Memory B cell (primary cell): ENCODE measurements around the gene LRSAM1.
"Not testable (repeated sequence)": the region's sequence is repeated elsewhere in the genome, so short reads cannot be mapped to it uniquely, and the experiment has no call there.

Source experiments
- ATAC-seq: fragments of 150-1000 bp; cut with Tn5 transposase; 2 replicates; pipeline ENCODE4 v1.10.0; 2021; ENCODE audit warnings: low read depth, mild to moderate bottlenecking, moderate library complexity
- DNase-seq, 2 donors: peaks; one replicate each; pipeline ENCODE4 v3.0.0; 2022; ENCODE audit warnings: low spot score in 2 of 2
- H3K27ac Mint-ChIP-seq: one replicate; pipeline ENCODE4 v1.8.0; 2022; ENCODE audit warnings: mild to moderate bottlenecking, moderate library complexity, mixed read lengths
- H3K27me3 Mint-ChIP-seq: one replicate; pipeline ENCODE4 v1.8.0; 2022; ENCODE audit warnings: mixed read lengths
- H3K36me3 Mint-ChIP-seq: one replicate; pipeline ENCODE4 v1.8.0; 2022; ENCODE audit warnings: mild to moderate bottlenecking, mixed read lengths
- H3K4me1 Mint-ChIP-seq: one replicate; pipeline ENCODE4 v1.8.0; 2022; ENCODE audit warnings: mixed read lengths
- H3K4me3 Mint-ChIP-seq: one replicate; pipeline ENCODE4 v1.8.0; 2022; ENCODE audit warnings: mild to moderate bottlenecking, moderate library complexity, mixed read lengths
- H3K9me3 Mint-ChIP-seq: one replicate; pipeline ENCODE4 v1.8.0; 2022; ENCODE audit warnings: mixed read lengths

The LRSAM1 gene

GRCh38 chr9:127457191-127457878 is 6.0 kb downstream of the LRSAM1 start:
- no peaks in the 10 kb centered on the region for H3K27me3 Mint-ChIP-seq
- H3K36me3 Mint-ChIP-seq: peaks cover 16% of the 10 kb centered on the region
- H3K9me3 Mint-ChIP-seq: no peaks in the 10 kb centered on the region
- DNase-seq: no peak
- no peak overlapping the region for H3K4me3 Mint-ChIP-seq
- no peak for ATAC-seq
- peaks cover 11% of the 10 kb centered on the region for H3K4me1 Mint-ChIP-seq
- no peak overlapping the region for H3K27ac Mint-ChIP-seq

- peaks cover 26% of the 10 kb centered on the region for H3K36me3 Mint-ChIP-seq
Observed at GRCh38 chr9:127458921-127459320, 7.6 kb downstream of the LRSAM1 start.

GRCh38 chr9:127463382-127463781 is 12.1 kb downstream of the LRSAM1 start:
- Mint-ChIP-seq H3K4me1 (no peaks in the 10 kb centered on the region), H3K36me3 (peaks cover 27% of the 10 kb centered on the region), H3K27ac (no peak overlapping the region), H3K4me3 (no peak overlapping the region), H3K9me3 (no peaks in the 10 kb centered on the region), H3K27me3 (no peaks in the 10 kb centered on the region)
- ATAC-seq: no peak
- no peak for DNase-seq

More at GRCh38 chr9:127458921-127459320, 7.6 kb downstream of the LRSAM1 start:
- Mint-ChIP-seq H3K4me3 (no peak overlapping the region), H3K27ac (no peak overlapping the region), H3K4me1 (peaks cover 8% of the 10 kb centered on the region), H3K9me3 (no peaks in the 10 kb centered on the region), H3K27me3 (no peaks in the 10 kb centered on the region)
- no peak for DNase-seq
- ATAC-seq: no peak

- DNase-seq: no peak
- Mint-ChIP-seq H3K27ac (no peak overlapping the region), H3K9me3 (no peaks in the 10 kb centered on the region), H3K36me3 (peaks cover 27% of the 10 kb centered on the region), H3K4me3 (no peak overlapping the region), H3K27me3 (no peaks in the 10 kb centered on the region), H3K4me1 (no peaks in the 10 kb centered on the region)
- no peak for ATAC-seq
Observed at GRCh38 chr9:127463911-127464310, 12.6 kb downstream of the LRSAM1 start.

GRCh38 chr9:127466407-127466917 is 15.2 kb downstream of the LRSAM1 start:
- H3K36me3 Mint-ChIP-seq: peaks cover 27% of the 10 kb centered on the region
- H3K9me3 Mint-ChIP-seq: not testable (repeated sequence)

GRCh38 chr9:127467621-127468020 is 16.3 kb downstream of the LRSAM1 start:
- Mint-ChIP-seq H3K27me3 (no peaks in the 10 kb centered on the region), H3K27ac (no peak overlapping the region), H3K9me3 (no peaks in the 10 kb centered on the region), H3K4me3 (no peak overlapping the region), H3K4me1 (no peaks in the 10 kb centered on the region), H3K36me3 (peaks cover 19% of the 10 kb centered on the region)
- ATAC-seq (no peak), DNase-seq (no peak)

More at GRCh38 chr9:127466407-127466917, 15.2 kb downstream of the LRSAM1 start:
- not testable (repeated sequence) for H3K27ac Mint-ChIP-seq, ATAC-seq, H3K4me3 Mint-ChIP-seq, DNase-seq, H3K4me1 Mint-ChIP-seq, H3K27me3 Mint-ChIP-seq

GRCh38 chr9:127470662-127471061 is 19.4 kb downstream of the LRSAM1 start:
- Mint-ChIP-seq H3K4me3 (no peak overlapping the region), H3K27ac (no peak overlapping the region), H3K36me3 (peaks cover 27% of the 10 kb centered on the region), H3K4me1 (no peaks in the 10 kb centered on the region), H3K9me3 (peaks cover 3% of the 10 kb centered on the region), H3K27me3 (no peaks in the 10 kb centered on the region)
- DNase-seq (no peak), ATAC-seq (no peak)

- Mint-ChIP-seq H3K9me3 (peaks cover 3% of the 10 kb centered on the region), H3K36me3 (peaks cover 24% of the 10 kb centered on the region), H3K4me3 (no peak overlapping the region), H3K4me1 (no peaks in the 10 kb centered on the region), H3K27ac (no peak overlapping the region), H3K27me3 (no peaks in the 10 kb centered on the region)
- DNase-seq: no peak
- no peak for ATAC-seq
Observed at GRCh38 chr9:127473501-127473900, 22.2 kb downstream of the LRSAM1 start.

- DNase-seq: no peak
- Mint-ChIP-seq H3K9me3 (peaks cover 3% of the 10 kb centered on the region), H3K27me3 (no peaks in the 10 kb centered on the region), H3K27ac (no peak overlapping the region), H3K4me3 (no peak overlapping the region), H3K36me3 (peaks cover 27% of the 10 kb centered on the region), H3K4me1 (no peaks in the 10 kb centered on the region)
- ATAC-seq: no peak
Observed at GRCh38 chr9:127473932-127474331, 22.6 kb downstream of the LRSAM1 start.

GRCh38 chr9:127474592-127474991 is 23.3 kb downstream of the LRSAM1 start:
- no peak overlapping the region for H3K4me3 Mint-ChIP-seq
- H3K9me3 Mint-ChIP-seq: peaks cover 3% of the 10 kb centered on the region
- H3K4me1 Mint-ChIP-seq: no peaks in the 10 kb centered on the region
- DNase-seq: no peak
- no peak overlapping the region for H3K27ac Mint-ChIP-seq
- H3K27me3 Mint-ChIP-seq: no peaks in the 10 kb centered on the region
- H3K36me3 Mint-ChIP-seq: peaks cover 28% of the 10 kb centered on the region
- no peak for ATAC-seq

- H3K4me1 Mint-ChIP-seq: no peaks in the 10 kb centered on the region
- H3K36me3 Mint-ChIP-seq: peaks cover 22% of the 10 kb centered on the region
- ATAC-seq (no peak), DNase-seq (no peak)
- no peaks in the 10 kb centered on the region for H3K27me3 Mint-ChIP-seq
- no peak overlapping the region for H3K27ac Mint-ChIP-seq
- no peak overlapping the region for H3K4me3 Mint-ChIP-seq
- no peaks in the 10 kb centered on the region for H3K9me3 Mint-ChIP-seq
Observed at GRCh38 chr9:127479507-127480081, 28.3 kb downstream of the LRSAM1 start.

GRCh38 chr9:127482662-127483061 is 31.4 kb downstream of the LRSAM1 start:
- Mint-ChIP-seq H3K27ac (no peak overlapping the region), H3K4me3 (no peak overlapping the region), H3K36me3 (peaks cover 27% of the 10 kb centered on the region), H3K9me3 (no peaks in the 10 kb centered on the region), H3K4me1 (no peaks in the 10 kb centered on the region), H3K27me3 (no peaks in the 10 kb centered on the region)
- DNase-seq (no peak), ATAC-seq (no peak)

GRCh38 chr9:127485995-127486394 is 34.7 kb downstream of the LRSAM1 start:
- Mint-ChIP-seq H3K4me1 (no peaks in the 10 kb centered on the region), H3K9me3 (no peaks in the 10 kb centered on the region)

GRCh38 chr9:127488946-127489345 is 37.6 kb downstream of the LRSAM1 start:
- ATAC-seq: no peak
- peaks cover 32% of the 10 kb centered on the region for H3K36me3 Mint-ChIP-seq

More at GRCh38 chr9:127485995-127486394, 34.7 kb downstream of the LRSAM1 start:
- DNase-seq: no peak
- Mint-ChIP-seq H3K27me3 (no peaks in the 10 kb centered on the region), H3K36me3 (peaks cover 29% of the 10 kb centered on the region), H3K4me3 (no peak overlapping the region), H3K27ac (peak overlapping the region; percentile 38)
- no peak for ATAC-seq

More at GRCh38 chr9:127488946-127489345, 37.6 kb downstream of the LRSAM1 start:
- H3K4me1 Mint-ChIP-seq: no peaks in the 10 kb centered on the region
- H3K27me3 Mint-ChIP-seq: no peaks in the 10 kb centered on the region
- DNase-seq: no peak
- H3K9me3 Mint-ChIP-seq: no peaks in the 10 kb centered on the region
- no peak overlapping the region for H3K4me3 Mint-ChIP-seq
- H3K27ac Mint-ChIP-seq: no peak overlapping the region
